Neural cell (in vitro differentiated cells): ENCODE measurements around the gene SSTR1. TPM values are rescaled to one million over a fixed set of nuclear protein-coding genes. Genes with fewer than 3 reads are reported as not detected.

Experiments
- H2AFZ ChIP-seq: fragments of 200-600, 300-800 bp; sonication (generic), shearing (Covaris generic); 2 replicates; pipeline ENCODE4 v1.6.0; 2014; ENCODE audit warnings: low read depth, mild to moderate bottlenecking, antibody characterized with exemption, low read length, moderate library complexity
- H3F3A ChIP-seq: fragments of 200-600 bp; shearing (Covaris generic); 2 replicates; pipeline ENCODE4 v1.6.1; 2016; ENCODE audit warnings: mild to moderate bottlenecking, moderate library complexity, mixed read lengths, antibody characterized with exemption, low read length; ENCODE audit not compliant: insufficient read depth, poor library complexity, severe bottlenecking
- H3K27ac ChIP-seq: fragments of 200-600, 300-800 bp; sonication (generic), shearing (Covaris generic); 2 replicates; pipeline ENCODE4 v1.5.1; 2014; ENCODE audit warnings: mild to moderate bottlenecking, low read length, moderate library complexity
- H3K27me3 ChIP-seq: fragments of 300-800, 200-600 bp; sonication (generic), shearing (Covaris generic); 2 replicates; pipeline ENCODE4 v1.6.0; 2014; ENCODE audit warnings: mild to moderate bottlenecking, low read depth, low read length, moderate library complexity; ENCODE audit not compliant: insufficient read depth
- H3K36me3 ChIP-seq: fragments of 300-800, 200-600 bp; sonication (generic), shearing (Covaris generic); 2 replicates; pipeline ENCODE4 v1.5.1; 2014; ENCODE audit warnings: mild to moderate bottlenecking, antibody characterized with exemption, low read length, moderate library complexity; ENCODE audit not compliant: insufficient read depth
- H3K4me2 ChIP-seq: fragments of 300-800, 200-600 bp; sonication (generic), shearing (Covaris generic); 2 replicates; pipeline ENCODE4 v1.6.0; 2014; ENCODE audit warnings: mild to moderate bottlenecking, low read length
- H3K4me3 ChIP-seq: fragments of 300-800, 200-600 bp; sonication (generic), shearing (Covaris generic); 2 replicates; pipeline ENCODE4 v1.5.1; 2014; ENCODE audit warnings: mild to moderate bottlenecking, low read length, moderate library complexity
- H3K79me2 ChIP-seq: fragments of 200-600 bp; shearing (Covaris generic); replicated peaks from 2 replicates; pipeline ENCODE4 v1.6.0; 2014; ENCODE audit warnings: mild to moderate bottlenecking, low read length, moderate library complexity; ENCODE audit not compliant: insufficient read depth
- H3K9ac ChIP-seq: fragments of 300-800, 200-600 bp; sonication (generic), shearing (Covaris generic); 2 replicates; pipeline ENCODE4 v1.6.1; 2016; ENCODE audit warnings: mild to moderate bottlenecking, low read length, mixed read lengths
- H3K9me2 ChIP-seq: fragments of 200-600 bp; shearing (Covaris generic); 2 replicates; pipeline ENCODE4 v1.6.1; 2016; ENCODE audit warnings: mild to moderate bottlenecking, low read length, mixed read lengths; ENCODE audit not compliant: insufficient read depth
- H3K9me3 ChIP-seq: fragments of 200-600, 300-800 bp; sonication (generic), shearing (Covaris generic); 2 replicates; pipeline ENCODE4 v1.6.1; 2016; ENCODE audit warnings: mild to moderate bottlenecking, mixed run types, low read length, moderate library complexity, mixed read lengths
- H4K20me1 ChIP-seq: fragments of 200-600 bp; shearing (Covaris generic); 2 replicates; pipeline ENCODE4 v1.6.1; 2016; ENCODE audit warnings: mild to moderate bottlenecking, mixed run types; ENCODE audit not compliant: insufficient read depth
- CTCF ChIP-seq: fragments of 450-650 bp; IDR thresholded peaks from 2 replicates; pipeline ENCODE4 v1.5.1; 2014; ENCODE audit warnings: antibody characterized with exemption, mild to moderate bottlenecking, moderate library complexity; ENCODE audit not compliant: poor library complexity, severe bottlenecking
- EP300 ChIP-seq: fragments of 450-650 bp; conservative IDR thresholded peaks from 2 replicates; pipeline ENCODE4 v1.6.1; 2014; ENCODE audit warnings: antibody characterized with exemption, mild to moderate bottlenecking, moderate library complexity; ENCODE audit not compliant: poor library complexity, severe bottlenecking
- EZH2 ChIP-seq: fragments of 200-600, 300-800 bp; shearing (Covaris generic), sonication (generic); IDR thresholded peaks from 2 replicates; pipeline ENCODE4 v1.6.1; 2014; ENCODE audit warnings: antibody characterized with exemption, low read length, borderline replicate concordance, mild to moderate bottlenecking; ENCODE audit not compliant: insufficient read depth, poor library complexity, severe bottlenecking
- MXI1 ChIP-seq: fragments of 450-650 bp; conservative IDR thresholded peaks from 2 replicates; pipeline ENCODE4 v1.6.1; 2014; ENCODE audit warnings: antibody characterized with exemption, mild to moderate bottlenecking; ENCODE audit not compliant: poor library complexity, severe bottlenecking
- POLR2AphosphoS5 ChIP-seq: IDR thresholded peaks from 2 replicates; pipeline ENCODE4 v1.6.1; 2012
- RAD21 ChIP-seq: fragments of 450-650 bp; conservative IDR thresholded peaks from 2 replicates; pipeline ENCODE4 v1.6.1; 2014; ENCODE audit warnings: antibody characterized with exemption, mild to moderate bottlenecking, moderate library complexity
- REST ChIP-seq: IDR thresholded peaks from 2 replicates; pipeline ENCODE4 v1.6.1; 2012; ENCODE audit warnings: borderline replicate concordance
- SMC3 ChIP-seq: fragments of 450-650 bp; conservative IDR thresholded peaks from 2 replicates; pipeline ENCODE4 v1.6.1; 2014; ENCODE audit warnings: antibody characterized with exemption, mild to moderate bottlenecking, moderate library complexity; ENCODE audit not compliant: poor library complexity
- TAF1 ChIP-seq: IDR thresholded peaks from 2 replicates; pipeline ENCODE4 v1.6.1; 2012; ENCODE audit warnings: low read depth
- polyA plus RNA-seq: library from polyadenylated mRNA; depleted of rRNA; stranded (reverse); fragments of >200 nt; gene quantifications from 2 replicates; pipeline ENCODE4 v1.2.3, GENCODE V29; 2014

SSTR1 gene
- polyA plus RNA-seq, 1 donor from 2014 or later, result 2.4 TPM

- Histone ChIP-seq H3K36me3 (no peaks in the 10 kb centered on the region), H3K79me2 (no peaks in the 10 kb centered on the region)
Observed at GRCh38 chr14:38255673-38256532, 48.2 kb downstream of the SSTR1 start, which contains the start of gene CLEC14A. TSS of gene CLEC14A (minus strand) at chr14:38256093. CDS start at chr14:38256022, 71 bp downstream.

GRCh38 chr14:38256533-38256840 lies 48.8 kb downstream of the SSTR1 start:
- Histone ChIP-seq H3K4me2 (no peak overlapping the region), H3K27ac (no peak overlapping the region)

More at GRCh38 chr14:38255673-38256532, 48.2 kb downstream of the SSTR1 start, which contains the start of gene CLEC14A:
- no peak within 1 kb of the TSS for H3K9ac ChIP-seq
- TF ChIP-seq EZH2, result no peak
- TF ChIP-seq EP300, result no peak
- no peaks in the 10 kb centered on the region for H3F3A ChIP-seq
- H3K27ac ChIP-seq, result no peak within 1 kb of the TSS
- H3K4me3 ChIP-seq, result peak within 1 kb of the TSS; percentile 57
- no peak within 1 kb of the TSS for H3K4me2 ChIP-seq
- H4K20me1 ChIP-seq, result no peaks in the 10 kb centered on the region
- peaks cover 41% of the 10 kb centered on the region for H3K27me3 ChIP-seq
- H2AFZ ChIP-seq, result no peak within 1 kb of the TSS
- peaks cover 20% of the 10 kb centered on the region for H3K9me3 ChIP-seq
- no peaks in the 10 kb centered on the region for H3K9me2 ChIP-seq

More at GRCh38 chr14:38256533-38256840, 48.8 kb downstream of the SSTR1 start:
- Histone ChIP-seq H3F3A (no peaks in the 10 kb centered on the region), H4K20me1 (no peaks in the 10 kb centered on the region), H3K27me3 (peaks cover 41% of the 10 kb centered on the region), H3K9me3 (peaks cover 20% of the 10 kb centered on the region), H3K9ac (no peak overlapping the region), H3K36me3 (no peaks in the 10 kb centered on the region), H3K4me3 (no peak overlapping the region), H3K79me2 (no peaks in the 10 kb centered on the region), H3K9me2 (no peaks in the 10 kb centered on the region), H2AFZ (no peak overlapping the region)
- TF ChIP-seq POLR2AphosphoS5, result no peak
- TF ChIP-seq RAD21, result no peak
- no peak for TF ChIP-seq REST
- TF ChIP-seq SMC3, result no peak
- no peak for TF ChIP-seq EZH2
- no peak for TF ChIP-seq CTCF
- TF ChIP-seq TAF1, result no peak
- no peak for TF ChIP-seq MXI1
- no peak for TF ChIP-seq EP300
